WERI-Rb-1 (cell line): ENCODE results near the gene FREM1.

ENCODE experiments used
- DNase-seq: peaks from one replicate; pipeline ENCODE4 v3.0.0-alpha.2; 2020
- H3K27ac ChIP-seq: fragments of 250-450 bp; sonication (Bioruptor Pico); 2 replicates; pipeline ENCODE4 v1.5.1; 2020; ENCODE audit warnings: mild to moderate bottlenecking, moderate library complexity
- H3K27me3 ChIP-seq: fragments of 250-450 bp; sonication (Bioruptor Pico); 2 replicates; pipeline ENCODE4 v1.5.1; 2021; ENCODE audit warnings: mild to moderate bottlenecking, low read depth, moderate library complexity; ENCODE audit not compliant: insufficient read depth, severe bottlenecking
- H3K36me3 ChIP-seq: fragments of 250-450 bp; sonication (Bioruptor Pico); 2 replicates; pipeline ENCODE4 v1.5.1; 2020; ENCODE audit warnings: mild to moderate bottlenecking, moderate library complexity
- H3K4me3 ChIP-seq: 2 replicates; pipeline ENCODE4 v1.5.1; 2011; ENCODE audit warnings: low read depth, mild to moderate bottlenecking, control low read depth, low read length
- H3K9me3 ChIP-seq: fragments of 250-450 bp; sonication (Bioruptor Pico); 2 replicates; pipeline ENCODE4 v1.5.1; 2021; ENCODE audit warnings: mild to moderate bottlenecking, moderate library complexity; ENCODE audit not compliant: severe bottlenecking
- TF ChIP-seq, protein P1 (sequence below): IDR thresholded peaks from 2 replicates; pipeline ENCODE4 v1.5.1; 2011; ENCODE audit warnings: low read depth, mild to moderate bottlenecking, control low read depth, inconsistent platforms, low read length

FREM1 gene

DNA sequence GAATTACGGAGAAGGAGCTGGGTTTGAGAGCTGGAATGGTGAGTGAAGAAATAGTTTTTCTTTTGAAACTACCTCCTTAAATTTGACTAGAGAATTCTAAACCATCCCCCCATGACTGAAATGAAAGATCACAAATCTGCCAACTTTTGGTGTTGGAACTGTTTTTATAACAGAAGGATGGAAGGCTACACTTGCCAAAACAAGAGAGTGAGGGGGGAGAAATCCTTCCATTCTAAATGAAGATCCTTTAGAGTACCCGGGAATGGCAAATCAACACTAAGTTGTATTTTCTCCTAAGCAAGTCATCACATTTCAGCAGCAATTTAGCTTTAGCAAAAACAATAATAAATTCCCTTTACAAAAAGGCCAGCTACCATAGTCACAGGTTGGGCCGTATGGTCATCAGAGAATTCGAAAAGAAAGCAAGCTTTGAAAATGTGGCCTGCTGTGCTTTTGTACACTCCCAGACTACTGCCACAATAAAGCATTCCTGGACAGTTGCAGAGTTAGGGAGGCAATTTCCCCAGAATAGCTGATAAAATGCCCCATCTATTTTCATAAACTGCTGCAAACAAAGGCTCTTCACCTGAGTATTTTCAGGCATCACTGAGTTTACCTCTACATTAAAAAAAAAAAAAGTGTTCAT, 25.0 kb upstream of the FREM1 start:
- Histone ChIP-seq H3K4me3 (no peak overlapping the region), H3K27me3 (no peaks in the 10 kb centered on the region), H3K9me3 (peaks cover 2% of the 10 kb centered on the region), H3K36me3 (no peaks in the 10 kb centered on the region), H3K27ac (no peak overlapping the region)
- TF ChIP-seq, protein P1, sequence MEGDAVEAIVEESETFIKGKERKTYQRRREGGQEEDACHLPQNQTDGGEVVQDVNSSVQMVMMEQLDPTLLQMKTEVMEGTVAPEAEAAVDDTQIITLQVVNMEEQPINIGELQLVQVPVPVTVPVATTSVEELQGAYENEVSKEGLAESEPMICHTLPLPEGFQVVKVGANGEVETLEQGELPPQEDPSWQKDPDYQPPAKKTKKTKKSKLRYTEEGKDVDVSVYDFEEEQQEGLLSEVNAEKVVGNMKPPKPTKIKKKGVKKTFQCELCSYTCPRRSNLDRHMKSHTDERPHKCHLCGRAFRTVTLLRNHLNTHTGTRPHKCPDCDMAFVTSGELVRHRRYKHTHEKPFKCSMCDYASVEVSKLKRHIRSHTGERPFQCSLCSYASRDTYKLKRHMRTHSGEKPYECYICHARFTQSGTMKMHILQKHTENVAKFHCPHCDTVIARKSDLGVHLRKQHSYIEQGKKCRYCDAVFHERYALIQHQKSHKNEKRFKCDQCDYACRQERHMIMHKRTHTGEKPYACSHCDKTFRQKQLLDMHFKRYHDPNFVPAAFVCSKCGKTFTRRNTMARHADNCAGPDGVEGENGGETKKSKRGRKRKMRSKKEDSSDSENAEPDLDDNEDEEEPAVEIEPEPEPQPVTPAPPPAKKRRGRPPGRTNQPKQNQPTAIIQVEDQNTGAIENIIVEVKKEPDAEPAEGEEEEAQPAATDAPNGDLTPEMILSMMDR, result no peak
- DNase-seq, result no peak

DNA sequence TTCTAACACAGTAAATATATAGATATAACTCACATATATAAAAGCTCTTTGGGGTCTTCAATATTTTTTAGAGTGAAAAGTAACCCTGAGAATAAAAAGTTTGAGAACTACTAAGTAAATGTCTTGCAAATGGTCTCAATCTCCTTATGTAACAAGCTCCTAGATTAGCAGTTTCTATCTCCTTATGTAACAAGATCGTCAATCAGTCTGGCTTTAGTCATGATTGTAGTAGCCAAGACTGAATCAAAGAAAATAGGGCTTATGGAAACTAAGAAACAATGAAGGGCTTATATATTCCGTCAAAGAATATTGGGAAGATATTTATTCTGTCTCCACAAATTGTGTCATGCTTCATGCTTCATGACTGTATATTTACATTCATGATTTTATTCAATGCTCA, 22.4 kb upstream of the FREM1 start:
- Histone ChIP-seq H3K4me3 (no peak overlapping the region), H3K36me3 (no peaks in the 10 kb centered on the region)
- no peak for DNase-seq

DNA sequence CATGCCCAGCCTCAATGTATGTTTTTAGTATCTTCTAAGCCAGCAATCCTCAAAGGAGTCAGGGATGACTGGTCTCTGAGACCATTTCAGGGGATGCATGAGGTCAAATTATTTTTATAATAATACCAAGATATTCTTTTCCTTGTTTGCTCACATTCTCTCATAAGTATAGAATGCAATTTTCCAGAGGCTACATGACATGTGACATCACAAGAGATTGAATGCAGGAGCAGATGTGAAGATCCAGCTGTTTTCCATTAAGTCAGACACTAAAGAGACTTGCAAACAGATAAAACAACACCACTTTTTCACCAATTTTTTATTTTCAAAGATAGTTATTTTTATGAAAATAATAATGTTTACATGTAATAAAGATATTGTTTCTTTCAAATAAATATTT, 22.0 kb upstream of the FREM1 start:
- TF ChIP-seq, protein P1, result no peak
- peaks cover 2% of the 10 kb centered on the region for H3K9me3 ChIP-seq
- no peaks in the 10 kb centered on the region for H3K27me3 ChIP-seq
- no peak overlapping the region for H3K4me3 ChIP-seq
- H3K27ac ChIP-seq, result no peak overlapping the region
- H3K36me3 ChIP-seq, result no peaks in the 10 kb centered on the region
- no peak for DNase-seq

More for the DNA sequence above, 22.4 kb upstream of the FREM1 start:
- TF ChIP-seq, protein P1, result no peak
- no peak overlapping the region for H3K27ac ChIP-seq
- peaks cover 2% of the 10 kb centered on the region for H3K9me3 ChIP-seq
- H3K27me3 ChIP-seq, result no peaks in the 10 kb centered on the region

DNA sequence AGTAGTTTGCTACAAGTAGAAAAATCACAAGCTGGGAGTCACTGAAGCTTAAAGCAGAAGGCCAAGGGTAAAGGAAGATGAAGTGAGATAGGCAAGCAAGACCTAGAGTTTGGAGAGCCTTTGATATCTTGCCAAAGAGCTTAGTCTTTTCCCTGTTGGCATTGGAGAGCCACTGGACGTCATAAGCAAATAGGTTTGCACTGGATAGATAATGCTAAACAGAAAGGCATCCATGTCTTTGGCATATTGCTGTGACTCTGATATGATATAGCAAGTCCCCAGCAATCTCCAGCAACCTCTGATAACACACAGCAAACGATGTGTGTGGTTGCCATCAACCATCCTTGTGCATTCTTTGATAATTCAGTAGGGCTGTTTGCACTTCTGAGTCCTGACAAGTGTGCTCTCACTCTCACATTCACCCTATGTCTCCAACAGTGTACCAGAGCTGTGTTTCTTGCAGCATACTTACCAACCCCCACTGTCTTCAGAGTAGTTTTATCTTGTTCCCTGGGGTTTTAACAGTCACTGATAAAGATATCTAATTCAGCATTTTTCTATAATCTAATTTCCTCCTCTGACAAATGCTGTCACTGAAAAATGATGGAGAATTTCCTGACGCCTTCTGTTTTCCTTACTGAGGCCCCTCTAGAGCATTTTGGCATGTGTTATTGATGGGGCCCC, 16.9 kb upstream of the FREM1 start:
- no peak for DNase-seq

DNA sequence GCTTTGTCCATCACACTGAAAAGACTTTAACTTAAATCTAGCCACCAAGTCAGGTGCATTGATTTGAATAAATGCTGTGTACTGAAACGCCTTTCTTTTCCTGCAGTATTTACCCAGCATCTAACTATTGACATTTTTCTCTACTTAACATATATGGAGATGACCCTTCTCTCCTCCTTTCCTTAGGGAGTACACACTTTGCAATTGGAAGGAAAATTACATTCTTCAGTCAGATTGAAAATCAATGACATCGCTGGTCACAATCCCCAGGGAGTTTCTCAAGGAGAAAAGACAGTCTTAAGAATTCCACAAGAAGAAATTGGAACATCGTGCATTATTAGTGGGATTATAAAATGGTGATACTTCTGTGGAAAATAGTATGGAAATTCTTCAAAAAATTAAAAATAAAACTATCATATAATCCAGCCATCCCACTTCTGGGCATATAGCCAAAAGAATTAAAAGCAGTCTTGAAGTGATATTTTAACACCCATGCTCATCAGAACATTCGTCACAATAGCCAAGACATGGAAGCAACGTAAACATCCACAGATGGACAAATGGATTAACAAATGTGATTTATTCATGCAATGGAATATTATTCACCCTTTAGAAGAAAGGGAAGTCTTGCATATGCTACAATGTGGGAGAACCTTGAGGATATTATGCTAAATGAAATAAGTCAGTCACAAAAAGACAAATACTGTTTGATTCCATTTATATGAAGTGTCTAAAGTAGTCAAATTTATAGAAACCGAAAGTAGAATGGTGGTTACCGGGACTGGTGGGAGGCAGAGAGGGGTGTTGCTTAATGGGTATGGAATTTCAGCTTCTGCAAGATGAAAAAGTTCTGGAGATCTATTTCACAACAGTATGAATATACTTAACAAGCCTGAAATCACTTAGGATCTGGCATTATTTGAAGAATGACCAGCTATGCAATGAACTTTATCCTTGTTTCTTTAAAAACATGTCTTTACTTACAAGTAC, 14.3 kb upstream of the FREM1 start:
- Histone ChIP-seq H3K4me3 (no peak overlapping the region), H3K27ac (no peak overlapping the region)

More for the DNA sequence above, 16.9 kb upstream of the FREM1 start:
- Histone ChIP-seq H3K27ac (no peak overlapping the region), H3K36me3 (no peaks in the 10 kb centered on the region), H3K4me3 (no peak overlapping the region), H3K27me3 (no peaks in the 10 kb centered on the region), H3K9me3 (peaks cover 2% of the 10 kb centered on the region)
- TF ChIP-seq, protein P1, result no peak

More for the DNA sequence above, 14.3 kb upstream of the FREM1 start:
- H3K27me3 ChIP-seq, result no peaks in the 10 kb centered on the region
- TF ChIP-seq, protein P1, result no peak
- H3K9me3 ChIP-seq, result no peaks in the 10 kb centered on the region
- DNase-seq, result no peak
- no peaks in the 10 kb centered on the region for H3K36me3 ChIP-seq
